Measurements from ENCODE around the gene CFAP20DC.
"Not testable (repeated sequence)": the region's sequence is repeated elsewhere in the genome, so short reads cannot be mapped to it uniquely, and the experiment has no call there.

Gene CFAP20DC

GRCh38 chr3:58806551-58807244 lies 243.1 kb downstream of the CFAP20DC start:
- DNase-seq = not testable (repeated sequence)

GRCh38 chr3:58804914-58805313 lies 244.9 kb downstream of the CFAP20DC start:
- no peak for DNase-seq

- no peak for DNase-seq
Measured at GRCh38 chr3:58801541-58801940, 248.3 kb downstream of the CFAP20DC start.

- DNase-seq = no peak
Measured at GRCh38 chr3:58800940-58801339, 248.9 kb downstream of the CFAP20DC start.

GRCh38 chr3:58800032-58800431 lies 249.8 kb downstream of the CFAP20DC start:
- DNase-seq = no peak

GRCh38 chr3:58799271-58799670 lies 250.6 kb downstream of the CFAP20DC start:
- DNase-seq = no peak

GRCh38 chr3:58798312-58798711 lies 251.5 kb downstream of the CFAP20DC start:
- DNase-seq = no peak

GRCh38 chr3:58794750-58795149 lies 255.1 kb downstream of the CFAP20DC start:
- no peak for DNase-seq

GRCh38 chr3:58793938-58794337 lies 255.9 kb downstream of the CFAP20DC start:
- DNase-seq = no peak

- no peak for DNase-seq
Measured at GRCh38 chr3:58792921-58793451, 256.8 kb downstream of the CFAP20DC start.

GRCh38 chr3:58789385-58789784 lies 260.4 kb downstream of the CFAP20DC start:
- DNase-seq = no peak

GRCh38 chr3:58784888-58785287 lies 264.9 kb downstream of the CFAP20DC start:
- DNase-seq = no peak

- DNase-seq = no peak
Measured at GRCh38 chr3:58784425-58784824, 265.4 kb downstream of the CFAP20DC start.

- no peak for DNase-seq
Measured at GRCh38 chr3:58783845-58784244, 266.0 kb downstream of the CFAP20DC start.

- no peak for DNase-seq
Measured at GRCh38 chr3:58779934-58780333, 269.9 kb downstream of the CFAP20DC start.

- no peak for DNase-seq
Measured at GRCh38 chr3:58776231-58776630, 273.6 kb downstream of the CFAP20DC start.

- no peak for DNase-seq
Measured at GRCh38 chr3:58772462-58772861, 277.4 kb downstream of the CFAP20DC start.

- DNase-seq = no peak
Measured at GRCh38 chr3:58769065-58769464, 280.8 kb downstream of the CFAP20DC start.

- DNase-seq = no peak
Measured at GRCh38 chr3:58766587-58767282, 283.1 kb downstream of the CFAP20DC start.

- DNase-seq = no peak
Measured at GRCh38 chr3:58755150-58755549, 294.7 kb downstream of the CFAP20DC start.

- no peak for DNase-seq
Measured at GRCh38 chr3:58754074-58754473, 295.8 kb downstream of the CFAP20DC start.

GRCh38 chr3:58751882-58752567 lies 297.8 kb downstream of the CFAP20DC start:
- no peak for DNase-seq
